GM18505 (cell line): ENCODE measurements around the gene CDH12.
"Not testable (repeated sequence)": the region's sequence is repeated elsewhere in the genome, so short reads cannot be mapped to it uniquely, and the experiment has no call there.

Experiments
- ATAC-seq: cut with Tn5 transposase; IDR thresholded peaks from one replicate; pipeline ENCODE4 v1.9.1; 2021; ENCODE audit not compliant: unreplicated experiment
- POLR2A ChIP-seq: IDR thresholded peaks from 4 replicates; pipeline ENCODE4 v1.6.1; 2011; ENCODE audit warnings: borderline replicate concordance; ENCODE audit not compliant: insufficient read depth, insufficient read length; ENCODE audit errors: extremely low read depth

The CDH12 gene

DNA sequence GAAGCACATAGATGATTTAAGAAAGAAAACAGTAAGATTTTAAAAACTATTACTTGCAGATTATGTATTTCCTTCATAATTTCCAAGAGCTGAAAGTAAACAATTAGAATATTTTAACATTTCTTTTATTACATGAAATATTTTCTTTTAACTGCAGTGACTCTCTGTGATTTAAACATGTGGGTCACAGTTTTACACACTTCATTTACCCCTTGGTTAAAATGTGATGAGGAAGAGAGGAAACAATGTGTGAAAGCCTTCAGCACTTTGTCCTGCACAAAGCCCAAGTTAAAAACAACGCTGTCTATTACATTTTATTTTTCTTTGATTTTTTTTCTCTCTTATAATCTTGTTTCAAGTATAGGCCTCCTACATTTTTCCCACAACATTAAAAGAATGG lies 801.3 kb downstream of the CDH12 start:
- no peak for ATAC-seq
- no peak for TF ChIP-seq POLR2A

DNA sequence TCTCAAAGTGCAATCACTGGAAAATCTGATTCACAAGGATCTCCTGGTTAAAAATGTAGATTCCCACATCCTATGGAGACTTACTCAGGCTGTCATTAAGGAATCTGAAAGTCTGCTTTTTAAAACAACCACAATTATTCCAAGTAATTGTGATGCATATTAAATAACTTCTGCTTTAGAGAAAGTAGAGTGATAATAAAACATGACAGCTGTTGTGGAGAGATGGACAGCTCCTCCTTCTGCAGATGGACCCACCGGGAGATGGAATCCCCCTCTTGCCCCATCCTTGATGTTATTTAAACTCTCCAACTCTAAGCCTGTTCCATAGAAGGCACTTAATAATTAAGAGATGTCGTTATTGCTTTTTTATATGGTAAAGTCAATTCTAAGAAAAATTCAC lies 802.2 kb downstream of the CDH12 start:
- TF ChIP-seq POLR2A: no peak
- no peak for ATAC-seq

DNA sequence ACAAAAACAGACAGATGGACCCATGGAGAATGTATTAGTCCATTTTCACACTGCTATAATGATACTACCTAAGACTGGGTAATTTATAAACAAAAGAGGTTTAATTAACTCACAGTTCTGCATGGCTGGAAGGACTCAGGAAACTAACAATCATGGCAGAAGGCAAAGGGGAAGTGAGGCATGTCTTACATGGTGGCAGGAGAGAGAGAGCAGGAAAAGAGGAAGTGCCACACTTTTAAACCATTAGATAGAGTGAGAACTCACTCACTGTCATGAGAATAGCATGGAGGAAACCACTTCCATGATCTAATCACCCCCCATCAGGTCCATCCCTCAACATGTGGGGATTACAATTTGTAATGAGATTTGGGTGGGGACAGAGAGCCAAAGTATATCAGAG lies 808.9 kb downstream of the CDH12 start:
- no peak for ATAC-seq
- no peak for TF ChIP-seq POLR2A

DNA sequence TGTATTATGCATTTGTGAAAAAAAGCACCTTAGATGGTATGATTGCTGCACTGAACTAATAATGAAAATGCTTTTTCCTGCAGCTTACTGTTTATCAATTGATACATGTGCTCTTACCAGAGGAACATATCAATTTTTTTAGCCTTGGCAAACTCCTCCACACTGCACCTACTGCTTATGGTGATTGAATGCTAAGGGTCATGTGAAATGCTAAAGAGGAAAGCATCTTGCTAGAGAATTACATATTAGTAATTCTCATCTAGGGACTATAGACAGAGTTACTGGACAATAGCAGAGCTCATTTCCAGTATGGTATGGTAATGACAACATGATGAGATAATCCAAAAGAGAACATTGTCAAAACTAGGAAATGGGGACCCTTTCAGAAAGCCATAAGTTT lies 817.1 kb downstream of the CDH12 start:
- ATAC-seq: no peak
- TF ChIP-seq POLR2A: no peak

DNA sequence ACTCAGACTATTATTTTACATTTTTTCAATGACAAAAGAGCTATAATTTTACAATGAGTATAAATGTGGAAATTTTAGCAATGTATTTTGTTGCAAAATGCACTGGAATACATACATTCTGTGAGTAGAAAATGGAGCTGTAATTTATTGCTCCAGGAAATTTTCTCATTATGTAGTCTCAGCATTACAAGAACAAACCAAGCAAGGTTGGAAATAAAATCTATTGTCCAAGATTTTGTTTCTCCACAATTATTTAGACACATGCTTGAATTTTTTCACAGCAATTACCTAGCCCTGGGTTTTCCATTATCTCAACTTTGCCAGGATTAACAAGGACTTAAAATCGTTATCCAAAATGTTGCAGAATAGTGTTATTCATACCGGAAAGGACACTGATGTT lies 820.1 kb downstream of the CDH12 start:
- ATAC-seq: no peak
- no peak for TF ChIP-seq POLR2A

DNA sequence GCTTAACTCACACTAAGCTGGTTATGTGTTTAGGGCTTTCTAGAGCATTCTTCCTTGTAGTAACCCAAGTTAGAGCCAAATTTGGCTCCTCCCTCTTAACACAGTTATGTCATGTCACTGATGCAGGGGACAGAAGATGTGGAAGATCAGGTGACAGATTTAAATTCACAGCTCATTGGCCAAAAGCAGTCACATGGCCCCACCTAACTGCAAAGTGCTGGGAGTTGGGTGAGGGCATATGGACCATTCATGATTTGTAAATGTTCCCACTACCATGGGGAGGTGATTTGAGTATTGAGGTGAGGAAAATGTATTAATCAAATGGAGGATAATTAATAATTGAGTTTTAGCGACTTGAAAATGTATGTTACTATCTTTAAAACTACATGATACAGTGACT lies 829.4 kb downstream of the CDH12 start:
- TF ChIP-seq POLR2A: no peak
- no peak for ATAC-seq

DNA sequence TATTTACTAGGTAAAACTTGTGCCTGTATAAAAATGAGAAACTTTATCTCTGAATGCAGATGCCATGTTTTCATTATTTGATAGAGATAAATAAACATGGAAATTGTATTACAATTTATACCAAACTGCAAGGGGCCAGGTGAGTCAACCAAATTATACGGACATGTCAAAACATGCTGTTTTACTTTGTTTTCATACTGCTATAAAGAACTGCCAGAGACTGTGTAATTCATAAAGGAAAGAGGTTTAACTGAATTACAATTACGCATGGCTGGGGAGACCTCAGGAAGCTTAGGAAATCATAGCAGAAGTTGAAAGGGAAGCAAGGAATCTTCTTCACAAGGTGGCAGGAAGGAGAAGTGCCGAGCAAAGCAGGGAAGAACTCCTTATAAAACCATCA lies 840.3 kb downstream of the CDH12 start:
- ATAC-seq: not testable (repeated sequence)

DNA sequence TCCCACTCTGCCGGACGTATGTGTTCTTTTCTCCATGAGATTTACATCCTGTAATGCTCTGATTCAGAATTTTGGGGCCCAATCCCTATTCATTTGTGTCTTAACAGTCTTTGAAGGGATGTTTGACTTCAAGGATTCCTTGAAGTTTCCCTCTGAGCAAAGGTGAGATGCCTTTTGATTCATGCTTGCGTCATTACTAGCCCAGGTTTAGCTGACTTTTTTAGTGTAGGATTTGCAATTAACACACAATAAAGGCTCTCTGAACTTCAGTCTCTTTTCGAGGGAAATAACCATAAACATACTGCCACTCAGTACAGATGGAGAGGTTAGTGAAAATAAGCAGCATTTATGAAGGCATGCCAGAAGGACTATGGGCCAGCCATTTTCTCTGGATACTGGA lies 842.3 kb downstream of the CDH12 start:
- not testable (repeated sequence) for ATAC-seq

DNA sequence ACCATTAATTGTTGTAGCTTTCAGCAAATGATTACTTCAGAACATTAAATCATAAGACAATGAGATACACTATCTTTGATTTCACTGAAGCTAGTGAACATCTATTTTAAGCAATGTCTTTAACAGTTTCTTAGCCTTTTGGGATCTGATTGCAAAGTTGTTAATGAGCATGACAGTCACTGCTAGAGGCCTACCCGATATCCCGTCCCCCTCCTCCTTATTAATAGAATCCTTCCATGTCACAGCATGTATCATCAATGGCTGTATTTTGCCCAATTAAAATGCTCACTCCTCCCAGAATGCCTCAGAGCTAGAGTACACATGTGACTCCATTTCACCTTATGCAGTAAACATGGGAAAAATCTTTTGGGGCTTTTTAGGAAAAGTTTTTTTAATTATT lies 852.0 kb downstream of the CDH12 start:
- not testable (repeated sequence) for ATAC-seq

DNA sequence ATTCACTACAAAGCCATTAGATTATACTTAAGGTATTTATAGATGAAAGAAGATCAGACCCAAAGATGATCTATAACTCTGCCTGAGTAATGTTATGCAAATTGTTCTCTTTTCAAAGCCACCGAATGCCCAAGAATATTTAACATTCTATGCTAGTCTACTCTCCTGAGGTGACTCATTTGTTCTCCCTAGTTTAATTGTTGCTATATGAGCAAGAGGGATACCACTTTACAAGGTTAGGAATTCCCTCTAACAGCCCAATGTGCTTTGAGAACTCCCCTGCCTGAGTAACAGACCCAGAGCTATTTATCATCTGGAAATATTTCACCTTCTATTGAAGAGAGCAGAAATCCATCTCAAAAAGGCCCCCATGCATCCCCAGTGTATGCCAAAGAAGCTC lies 867.3 kb downstream of the CDH12 start:
- ATAC-seq: not testable (repeated sequence)

DNA sequence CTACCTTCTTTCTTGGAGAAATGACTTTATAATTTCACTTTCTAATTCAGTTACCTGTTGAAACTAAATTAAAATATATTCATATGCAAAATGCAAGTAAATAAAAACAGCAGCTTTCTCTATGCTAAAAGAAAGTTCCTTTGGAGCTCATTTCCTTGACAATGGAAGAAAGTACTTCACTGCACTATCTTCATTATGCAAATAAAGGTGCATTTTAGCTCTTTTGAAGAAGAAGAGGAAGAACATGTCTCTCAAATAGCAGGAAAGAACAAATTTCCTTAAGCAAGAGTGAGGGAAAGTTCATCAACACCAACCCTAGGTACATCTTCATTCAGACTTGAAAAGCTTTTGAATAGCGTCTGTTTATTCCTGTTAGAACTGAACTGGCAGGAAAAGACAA lies 901.6 kb downstream of the CDH12 start:
- not testable (repeated sequence) for ATAC-seq

DNA sequence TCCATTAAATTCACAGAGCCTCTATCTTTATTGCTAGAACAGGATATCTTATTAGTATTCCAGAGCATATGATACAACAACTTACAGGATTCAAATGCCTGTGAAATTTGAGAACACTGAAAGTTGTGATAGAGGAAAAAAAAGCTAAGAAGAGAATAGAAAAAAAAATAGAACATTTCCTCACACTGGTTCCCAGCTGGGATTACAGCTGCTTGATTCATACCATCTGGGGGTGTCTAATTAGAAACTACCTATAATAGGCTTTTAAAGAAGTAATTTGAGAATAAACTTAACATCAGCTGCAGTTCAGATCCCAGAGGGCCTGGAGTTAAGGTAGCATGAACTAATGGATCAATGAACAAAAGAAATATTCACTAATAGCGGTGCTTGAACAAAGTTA lies 922.0 kb downstream of the CDH12 start:
- TF ChIP-seq POLR2A: no peak
- ATAC-seq: no peak

DNA sequence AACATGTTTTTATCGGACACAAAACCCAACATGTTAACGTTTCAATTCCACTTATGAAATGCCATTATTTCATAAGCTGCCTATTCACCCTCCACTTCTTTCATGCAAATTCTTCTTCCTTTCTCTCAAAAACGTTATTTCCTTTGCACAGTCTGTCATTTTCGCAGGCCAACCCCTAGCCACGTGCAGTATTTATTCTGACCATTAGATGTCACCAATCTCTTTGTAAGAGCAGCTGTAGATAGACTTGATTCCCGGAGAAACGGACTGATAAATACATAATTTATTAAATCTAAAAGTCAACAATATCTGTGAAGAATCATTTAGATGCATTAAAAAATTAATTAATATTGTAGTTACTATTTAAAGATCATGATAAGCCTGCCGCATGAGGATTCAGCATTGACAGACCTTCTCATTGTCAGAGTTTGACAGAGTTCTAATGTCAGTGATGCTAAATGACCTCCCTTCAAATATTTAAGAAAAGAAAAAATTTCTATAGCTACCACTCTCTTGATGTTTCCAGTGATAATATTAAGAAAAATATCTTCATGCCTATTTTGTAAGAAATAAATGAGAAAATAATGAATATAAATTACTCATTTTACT lies 933.6 kb downstream of the CDH12 start:
- ATAC-seq: peak; percentile 95
- no peak for TF ChIP-seq POLR2A

DNA sequence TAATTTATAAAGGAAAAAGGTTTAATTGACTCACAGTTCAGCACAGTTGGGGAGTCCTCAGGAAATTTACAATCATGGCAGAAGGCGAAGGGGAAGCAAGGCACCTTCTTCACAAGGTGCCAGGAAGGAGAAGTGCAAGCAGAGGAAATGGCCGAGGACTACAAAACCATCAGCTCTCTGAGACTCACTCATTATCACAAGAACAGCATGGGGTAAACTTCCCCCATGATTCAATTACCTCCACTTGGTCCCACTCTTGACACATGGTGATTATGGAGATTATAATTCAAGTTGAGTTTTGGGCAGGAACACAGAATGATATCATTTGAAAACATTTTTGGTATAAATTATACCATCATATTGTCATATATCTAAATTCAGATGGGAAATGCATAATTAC lies 934.7 kb downstream of the CDH12 start:
- no peak for ATAC-seq
- no peak for TF ChIP-seq POLR2A

DNA sequence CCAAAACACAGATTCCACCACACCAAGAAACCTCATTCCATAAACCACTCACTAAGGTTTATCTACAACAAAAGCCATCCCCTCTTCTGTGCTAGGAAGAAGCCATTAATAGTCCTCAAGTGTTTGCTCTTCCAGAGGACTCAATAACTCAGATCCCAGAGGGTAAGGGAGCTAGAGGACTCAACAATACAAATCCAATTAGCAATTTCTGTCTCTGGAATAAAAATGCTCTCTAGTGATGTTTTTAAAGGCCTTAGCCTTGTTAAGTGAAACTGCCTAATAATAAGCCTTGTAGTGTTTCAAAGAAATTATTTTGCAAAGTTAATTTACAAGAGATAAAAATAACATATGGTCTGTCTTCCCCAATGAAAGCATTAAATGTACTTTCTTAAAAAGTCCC lies 942.4 kb downstream of the CDH12 start:
- no peak for ATAC-seq
- TF ChIP-seq POLR2A: no peak
